GM18505 (cell line): ENCODE results near the gene PPP1R27.

Experiments used
- ATAC-seq: cut with Tn5 transposase; IDR thresholded peaks from one replicate; pipeline ENCODE4 v1.9.1; 2021; ENCODE audit not compliant: unreplicated experiment
- POLR2A ChIP-seq: IDR thresholded peaks from 4 replicates; pipeline ENCODE4 v1.6.1; 2011; ENCODE audit warnings: borderline replicate concordance; ENCODE audit not compliant: insufficient read depth, insufficient read length; ENCODE audit errors: extremely low read depth

Gene PPP1R27

GRCh38 chr17:81866440-81867169, 31.8 kb upstream of the PPP1R27 start:
- no peak for ATAC-seq
- TF ChIP-seq POLR2A, result peak; percentile 3

- TF ChIP-seq POLR2A, result peak; percentile 37
- ATAC-seq, result no peak
Observed at GRCh38 chr17:81865733-81866439, 31.0 kb upstream of the PPP1R27 start.

- TF ChIP-seq POLR2A, result no peak
Observed at GRCh38 chr17:81865358-81865732, 30.5 kb upstream of the PPP1R27 start.

GRCh38 chr17:81863833-81864768, 29.3 kb upstream of the PPP1R27 start:
- peak; percentile 12 for TF ChIP-seq POLR2A
- ATAC-seq, result no peak

More at GRCh38 chr17:81865358-81865732, 30.5 kb upstream of the PPP1R27 start:
- no peak for ATAC-seq

- no peak for TF ChIP-seq POLR2A
- ATAC-seq, result no peak
Observed at GRCh38 chr17:81863123-81863675, 28.3 kb upstream of the PPP1R27 start.

- ATAC-seq, result peak; percentile 66
- peak; percentile 90 for TF ChIP-seq POLR2A
Observed at GRCh38 chr17:81860756-81861568, 26.1 kb upstream of the PPP1R27 start.

- peak; percentile 75 for ATAC-seq
- peak; percentile 95 for TF ChIP-seq POLR2A
Observed at GRCh38 chr17:81859906-81860755, 25.3 kb upstream of the PPP1R27 start, which contains the start of gene P4HB. Gene P4HB (minus strand): TSS chr17:81860535. CDS start chr17:81860471, 64 bp downstream.

GRCh38 chr17:81858967-81859905, 24.4 kb upstream of the PPP1R27 start:
- TF ChIP-seq POLR2A, result no peak
- ATAC-seq, result no peak

- TF ChIP-seq POLR2A, result no peak
- ATAC-seq, result no peak
Observed at GRCh38 chr17:81858170-81858966, 23.5 kb upstream of the PPP1R27 start.

GRCh38 chr17:81854974-81855774, 20.3 kb upstream of the PPP1R27 start:
- no peak for ATAC-seq
- no peak for TF ChIP-seq POLR2A
